H1 (cell line): ENCODE measurements around the gene KCNC2. TPM values are rescaled to one million over a fixed set of nuclear protein-coding genes. Genes with fewer than 3 reads are reported as not detected.

Source experiments
- CTCF ChIA-PET: fragments of 300-600 bp; sonication (Branson Sonifier 250); formaldehyde crosslinking; loops from one replicate; lab custom pipeline; 2021; ENCODE audit not compliant: partially characterized antibody; lab: Charles Lee
- POLR2A ChIA-PET: fragments of 300-600 bp; sonication (Branson Sonifier 250); formaldehyde crosslinking; loops from one replicate; lab custom pipeline; 2021; ENCODE audit warnings: inconsistent platforms; ENCODE audit not compliant: partially characterized antibody; lab: Charles Lee
- DNase-seq, 2 experiments: peaks; one replicate each; pipeline versions ENCODE4 v3.0.0 to v3.0.0-alpha.2; 2010 to 2022; ENCODE audit warnings: low spot score in 2 of 2, low read depth in 1 of 2, mixed read lengths in 1 of 2
- FAIRE-seq: peaks from 2 replicates; lab custom pipeline; 2011; peaks lifted over from hg19 to GRCh38; lab: Jason Lieb, UNC
- H2AFZ ChIP-seq: 2 replicates; pipeline ENCODE4 v1.8.1; 2012; ENCODE audit warnings: low read length, inconsistent platforms
- H2AK5ac ChIP-seq: 2 replicates; pipeline ENCODE4 v1.6.1; 2013; ENCODE audit warnings: low read depth, low read length
- H2BK120ac ChIP-seq: replicated peaks from 2 replicates; pipeline ENCODE3; 2013; ENCODE audit warnings: low read depth, low read length, inconsistent platforms
- H2BK12ac ChIP-seq: 2 replicates; pipeline ENCODE4 v1.6.1; 2013; ENCODE audit warnings: low read depth, low read length
- H2BK15ac ChIP-seq: 2 replicates; pipeline ENCODE4 v1.6.1; 2013; ENCODE audit warnings: low read length
- H2BK20ac ChIP-seq: 2 replicates; pipeline ENCODE4 v1.6.1; 2013; ENCODE audit warnings: low read length
- H2BK5ac ChIP-seq: 2 replicates; pipeline ENCODE4 v1.6.1; 2013; ENCODE audit warnings: low read depth, low read length
- H3K14ac ChIP-seq: 2 replicates; pipeline ENCODE4 v1.6.1; 2013; ENCODE audit warnings: inconsistent platforms; ENCODE audit not compliant: insufficient read length
- H3K18ac ChIP-seq: 2 replicates; pipeline ENCODE4 v1.6.1; 2013; ENCODE audit warnings: low read length; ENCODE audit errors: extremely low read depth
- H3K23ac ChIP-seq: 2 replicates; pipeline ENCODE4 v1.6.1; 2013; ENCODE audit warnings: inconsistent platforms; ENCODE audit not compliant: insufficient read length
- H3K23me2 ChIP-seq: 2 replicates; pipeline ENCODE4 v1.6.1; 2013; ENCODE audit warnings: low read depth, low read length
- H3K27ac ChIP-seq: 2 replicates; pipeline ENCODE4 v1.6.1; 2011; ENCODE audit warnings: low read depth, low read length, inconsistent platforms
- H3K27me3 ChIP-seq, 4 experiments: replicated peaks in 1 of 4; 1 replicate in 1 of 4; 2 replicates in 3 of 4; pipeline versions ENCODE4 v1.6.1 to v1.8.1; 2011 to 2013; ENCODE audit warnings: low read length in 3 of 4, mild to moderate bottlenecking in 3 of 4, inconsistent platforms in 2 of 4, mixed read lengths in 2 of 4, moderate library complexity in 1 of 4; ENCODE audit not compliant: control insufficient read depth in 3 of 4, insufficient read depth in 3 of 4; ENCODE audit errors: extremely low read depth in 1 of 4
- H3K36me3 ChIP-seq, 4 experiments: 2 replicates each; pipeline versions ENCODE4 v1.6.1 to v1.8.1; 2011 to 2013; ENCODE audit warnings: mild to moderate bottlenecking in 4 of 4, low read length in 3 of 4, moderate library complexity in 2 of 4, control low read depth in 1 of 4, inconsistent platforms in 1 of 4; ENCODE audit not compliant: insufficient read depth in 4 of 4, control insufficient read depth in 2 of 4
- H3K4ac ChIP-seq: replicated peaks from 2 replicates; pipeline ENCODE3; 2013; ENCODE audit warnings: low read length, low read depth, mixed read lengths, inconsistent platforms; ENCODE audit not compliant: insufficient read length
- H3K4me1 ChIP-seq, 4 experiments: replicated peaks in 1 of 4; 1 replicate in 1 of 4; 2 replicates in 3 of 4; pipeline versions ENCODE4 v1.6.1 to v1.8.1; 2011 to 2013; ENCODE audit warnings: low read length in 3 of 4, inconsistent platforms in 2 of 4, mixed read lengths in 1 of 4; ENCODE audit not compliant: insufficient read depth in 4 of 4, control insufficient read depth in 3 of 4
- H3K4me2 ChIP-seq, 2 experiments: 2 replicates each; pipeline versions ENCODE4 v1.6.1 to v1.8.1; 2011 to 2013; ENCODE audit warnings: low read depth in 2 of 2, low read length in 2 of 2, control low read depth in 1 of 2, inconsistent platforms in 1 of 2, mild to moderate bottlenecking in 1 of 2; ENCODE audit not compliant: insufficient read depth in 1 of 2
- H3K4me3 ChIP-seq, 4 experiments: fragments of 200-600, 300-600 bp in 1 of 4; sonication (generic), shearing (Covaris generic), sonication (Bioruptor Twin) in 1 of 4; 2 replicates each; pipeline versions ENCODE4 v1.5.1 to v1.8.1; 2011 to 2016; ENCODE audit warnings: low read length in 4 of 4, low read depth in 3 of 4, control low read depth in 2 of 4, inconsistent platforms in 2 of 4, mild to moderate bottlenecking in 2 of 4, mixed read lengths in 1 of 4, moderate library complexity in 1 of 4; ENCODE audit not compliant: insufficient read depth in 2 of 4; ENCODE audit errors: extremely low read depth in 1 of 4
- H3K56ac ChIP-seq: replicated peaks from 2 replicates; pipeline ENCODE3; 2013; ENCODE audit warnings: low read depth, mild to moderate bottlenecking, mixed read lengths, low read length, inconsistent platforms; ENCODE audit not compliant: insufficient read length
- H3K79me1 ChIP-seq: 2 replicates; pipeline ENCODE4 v1.6.1; 2013; ENCODE audit warnings: low read depth, low read length, control low read depth
- H3K79me2 ChIP-seq, 2 experiments: 2 replicates each; pipeline versions ENCODE4 v1.6.1 to v1.8.1; 2012 to 2013; ENCODE audit warnings: low read length in 2 of 2, mild to moderate bottlenecking in 2 of 2, inconsistent platforms in 1 of 2; ENCODE audit not compliant: insufficient read depth in 2 of 2, control insufficient read depth in 1 of 2
- H3K9ac ChIP-seq, 4 experiments: replicated peaks in 1 of 4; 1 replicate in 1 of 4; 2 replicates in 3 of 4; pipeline versions ENCODE4 v1.6.1 to v1.8.1; 2011 to 2013; ENCODE audit warnings: low read depth in 3 of 4, low read length in 3 of 4, control low read depth in 2 of 4, mild to moderate bottlenecking in 2 of 4, moderate library complexity in 2 of 4, inconsistent platforms in 1 of 4; ENCODE audit errors: extremely low read depth in 1 of 4
- H3K9me3 ChIP-seq, 2 experiments: 2 replicates each; pipeline versions ENCODE4 v1.6.1 to v1.8.1; 2012 to 2013; ENCODE audit warnings: mild to moderate bottlenecking in 2 of 2, moderate library complexity in 2 of 2, control low read depth in 1 of 2, inconsistent platforms in 1 of 2, low read depth in 1 of 2, low read length in 1 of 2, mixed read lengths in 1 of 2; ENCODE audit not compliant: insufficient read depth in 2 of 2
- H4K20me1 ChIP-seq, 2 experiments: replicated peaks in 1 of 2; 2 replicates each; pipeline versions ENCODE3 to v1.8.1; 2011 to 2013; ENCODE audit warnings: inconsistent platforms in 2 of 2, low read length in 2 of 2, mild to moderate bottlenecking in 1 of 2; ENCODE audit not compliant: insufficient read depth in 2 of 2, control insufficient read depth in 1 of 2
- H4K5ac ChIP-seq: 2 replicates; pipeline ENCODE4 v1.6.1; 2013; ENCODE audit warnings: low read length, low read depth, mixed read lengths, inconsistent platforms; ENCODE audit not compliant: insufficient read length
- H4K8ac ChIP-seq: 2 replicates; pipeline ENCODE4 v1.8.0; 2013; ENCODE audit warnings: mild to moderate bottlenecking, moderate library complexity, low read length, inconsistent platforms; ENCODE audit not compliant: insufficient read depth; ENCODE audit errors: extremely low read depth
- H4K91ac ChIP-seq: replicated peaks from 2 replicates; pipeline ENCODE3; 2013; ENCODE audit warnings: low read length, mixed read lengths, inconsistent platforms; ENCODE audit not compliant: insufficient read length
- CEBPB ChIP-seq: IDR thresholded peaks from 2 replicates; pipeline ENCODE4 v1.6.1; 2012; ENCODE audit warnings: low read depth, low read length
- PHF8 ChIP-seq: fragments of 200-600 bp; sonication (generic); conservative IDR thresholded peaks from 2 replicates; pipeline ENCODE4 v1.7.1; 2012; ENCODE audit warnings: low read depth, mild to moderate bottlenecking, inconsistent platforms, low read length, moderate library complexity
- RFX5 ChIP-seq: IDR thresholded peaks from 2 replicates; pipeline ENCODE4 v1.6.1; 2011; ENCODE audit warnings: low read depth, low read length, improper control_type of control experiment, borderline replicate concordance
- SIRT6 ChIP-seq: IDR thresholded peaks from one replicate; pipeline ENCODE4 v1.7.1; 2012; ENCODE audit warnings: low read length, inconsistent platforms
- WGBS, 2 experiments: shearing (Covaris generic) in 1 of 2; methylation state at CpG; one replicate each; pipeline versions ENCODE4 v1.1.6 to v1.1.7; 2013 to 2015; ENCODE audit warnings: low lambda C conversion rate in 2 of 2, mixed read lengths in 2 of 2, inconsistent platforms in 1 of 2, low coverage in 1 of 2, missing lambda C conversion rate in 1 of 2; ENCODE audit not compliant: insufficient replicate concordance in 2 of 2, insufficient coverage in 1 of 2, insufficient read length in 1 of 2; ENCODE audit errors: extremely low coverage in 1 of 2, missing lambda C conversion rate in 1 of 2; 5-methylcytosine and 5-hydroxymethylcytosine counted together
- polyA plus RNA-seq, 7 experiments: library from polyadenylated mRNA; depleted of rRNA in 3 of 7; stranded (reverse) in 5 of 7; unstranded in 2 of 7; fragments of >200 nt in 5 of 7; fragments of 200-250 nt in 2 of 7; gene quantifications; 1 replicate in 5 of 7; 2 replicates in 1 of 7; 4 replicates in 1 of 7; pipeline versions ENCODE4 v1.2.1 to v1.2.3, GENCODE V29; 2011 to 2013; ENCODE audit warnings: missing spikeins in 2 of 7, mixed read lengths in 2 of 7
- total RNA-seq: library from RNA; stranded (reverse); fragmentation: NEBNext Ultra II Directional; extraction: Animal tissue kit (Norgen Biotek cat#: 25700); gene quantifications from 2 replicates; pipeline ENCODE4 v1.2.1, GENCODE V29; 2021
- TF ChIP-seq, protein P1 (sequence below): IDR thresholded peaks from 2 replicates; pipeline ENCODE4 v1.6.1; 2012; ENCODE audit warnings: inconsistent platforms

Gene KCNC2
- total and polyA plus RNA-seq, 2 of the 8 experiments (the other 6 are each of a cell fraction or from before 2014, with no cell fraction given): 0.03 TPM; not detected in 1

DNA sequence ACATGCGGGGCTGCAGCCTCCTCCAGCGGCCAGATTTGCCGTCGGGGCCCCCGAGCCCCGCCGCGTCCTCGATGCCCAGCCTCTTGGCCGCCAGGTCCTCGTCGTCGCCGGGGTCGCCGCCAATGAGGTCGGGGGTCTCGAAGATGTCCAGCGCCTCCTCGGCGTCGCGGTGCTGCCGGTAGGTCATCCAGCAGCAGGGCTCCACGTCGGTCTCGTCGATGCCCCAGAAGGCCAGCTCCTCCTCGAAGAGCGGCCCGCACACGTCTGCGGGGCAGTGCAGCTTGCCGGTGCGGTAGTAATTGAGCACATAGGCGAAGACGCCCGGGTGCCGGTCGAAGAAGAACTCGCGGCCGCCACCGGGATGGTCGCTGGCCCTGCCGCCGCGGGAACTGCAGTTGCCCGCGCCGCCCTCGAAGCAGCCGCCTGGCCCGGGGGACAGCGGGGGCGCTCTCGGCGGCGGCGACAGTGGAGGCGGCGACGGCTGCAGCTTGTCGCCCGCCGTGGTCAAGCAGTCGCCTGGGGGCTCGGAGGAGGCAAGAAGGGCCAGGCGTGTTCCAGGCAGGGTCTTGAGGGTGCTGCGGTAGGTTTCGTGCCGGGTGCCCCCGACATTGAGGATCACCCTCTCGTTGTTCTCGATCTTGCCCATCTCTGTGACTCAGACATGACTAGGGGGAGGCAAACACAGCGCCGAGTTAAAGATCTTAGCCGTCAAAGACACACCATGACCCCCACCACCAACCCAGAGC, 2.1 kb downstream of the KCNC2 start:
- Histone ChIP-seq H3K79me1 (no peaks in the 10 kb centered on the region), H3K9ac (no peak overlapping the region), H3K4me1 (peaks cover 0 to 10% (median 2%) of the 10 kb centered on the region in 4 experiments; a peak in 2 of 7 replicates), H2BK12ac (no peak overlapping the region), H4K20me1 (no peaks in the 10 kb centered on the region), H3K4ac (no peak overlapping the region), H3K23ac (no peak overlapping the region), H3K9me3 (no peaks in the 10 kb centered on the region; a peak in 1 of 4 replicates), H3K4me3 (peak overlapping the region in 2 of 4 experiments; percentile 38 to 49; a peak in 4 of 8 replicates), H3K4me2 (peak overlapping the region; percentile 50 to 97), H4K5ac (no peak overlapping the region), H3K79me2 (no peaks in the 10 kb centered on the region), H2AK5ac (no peak overlapping the region), H3K36me3 (no peaks in the 10 kb centered on the region), H2BK120ac (no peak overlapping the region), H3K56ac (no peak overlapping the region), H3K23me2 (peaks cover 11% of the 10 kb centered on the region; the same call in 1 of the 2 replicates), H2BK20ac (no peak overlapping the region), H2AFZ (no peak overlapping the region), H3K14ac (no peak overlapping the region), H3K27me3 (peaks cover 4 to 26% (median 22%) of the 10 kb centered on the region in 4 experiments), H2BK15ac (no peak overlapping the region), H3K27ac (no peak overlapping the region), H4K8ac (peak overlapping the region; percentile 46; the same call in 1 of the 2 replicates), H2BK5ac (no peak overlapping the region), H3K18ac (no peak overlapping the region; the same call in 1 of the 2 replicates), H4K91ac (no peak overlapping the region)
- 86% methylated on average over 40 of the region's 78 CpGs; no CpG with 5 or more reads in 1 of the 2 experiments for WGBS, 2 experiments
- ChIA-PET CTCF (no interaction called here), POLR2A (no interaction called here)
- no peak for DNase-seq
- TF ChIP-seq CEBPB (no peak), RFX5 (no peak), PHF8 (no peak), SIRT6 (no peak)
- TF ChIP-seq, protein P1, sequence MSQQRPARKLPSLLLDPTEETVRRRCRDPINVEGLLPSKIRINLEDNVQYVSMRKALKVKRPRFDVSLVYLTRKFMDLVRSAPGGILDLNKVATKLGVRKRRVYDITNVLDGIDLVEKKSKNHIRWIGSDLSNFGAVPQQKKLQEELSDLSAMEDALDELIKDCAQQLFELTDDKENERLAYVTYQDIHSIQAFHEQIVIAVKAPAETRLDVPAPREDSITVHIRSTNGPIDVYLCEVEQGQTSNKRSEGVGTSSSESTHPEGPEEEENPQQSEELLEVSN: 0 out of 2 replicates have a peak, but pooled peaks have one; percentile 22
- no peak for FAIRE-seq
